Hippocampal formation (tissue), 2 donors: ENCODE data around the gene NFKBIA.
"Not testable (repeated sequence)": the region's sequence is repeated elsewhere in the genome, so short reads cannot be mapped to it uniquely, and the experiment has no call there.

Experiments
- DNase-seq, 2 donors: peaks; one replicate each; lab custom pipeline; 2025; lab: John Stamatoyannopoulos, UW

Gene NFKBIA

GRCh38 chr14:35368583-35369392 is 35.8 kb downstream of the NFKBIA start:
- DNase-seq = no peak

GRCh38 chr14:35368139-35368460 is 36.4 kb downstream of the NFKBIA start:
- no peak for DNase-seq

GRCh38 chr14:35367056-35367372 is 37.5 kb downstream of the NFKBIA start:
- DNase-seq = no peak

- no peak for DNase-seq
Measured at GRCh38 chr14:35366521-35366976, 38.0 kb downstream of the NFKBIA start.

GRCh38 chr14:35366056-35366451 is 38.5 kb downstream of the NFKBIA start:
- peak in 1 of 2 donors; percentile 12 for DNase-seq

GRCh38 chr14:35365130-35366055 is 39.2 kb downstream of the NFKBIA start:
- peak in 1 of 2 donors; percentile 19 for DNase-seq

GRCh38 chr14:35362911-35363374 is 41.6 kb downstream of the NFKBIA start:
- no peak for DNase-seq

- no peak for DNase-seq
Measured at GRCh38 chr14:35362450-35362849, 42.1 kb downstream of the NFKBIA start.

- DNase-seq = no peak
Measured at GRCh38 chr14:35361141-35361480, 43.4 kb downstream of the NFKBIA start.

- DNase-seq = not testable (repeated sequence)
Measured at GRCh38 chr14:35359655-35360054, 44.9 kb downstream of the NFKBIA start.

- no peak for DNase-seq
Measured at GRCh38 chr14:35355981-35356841, 48.3 kb downstream of the NFKBIA start.

GRCh38 chr14:35355235-35355634 is 49.3 kb downstream of the NFKBIA start:
- DNase-seq = not testable (repeated sequence)

GRCh38 chr14:35353409-35354172 is 51.0 kb downstream of the NFKBIA start:
- DNase-seq = no peak

- DNase-seq = no peak
Measured at GRCh38 chr14:35352274-35353233, 52.0 kb downstream of the NFKBIA start.

GRCh38 chr14:35351897-35352273 is 52.7 kb downstream of the NFKBIA start:
- DNase-seq = no peak
